Upper lobe of left lung (tissue), 6 donors: Measurements from ENCODE around the gene ANKDD1B. TPM values are rescaled to one million over a fixed set of nuclear protein-coding genes. Genes with fewer than 3 reads are reported as not detected.
A peak's percentile ranks its signal among the peaks of the same experiment; 100 is the strongest.
"Not testable (repeated sequence)": the region's sequence is repeated elsewhere in the genome, so short reads cannot be mapped to it uniquely, and the experiment has no call there.

Experiments used
- ATAC-seq, 2 donors: fragments of 200-7000 bp; cut with Tn5 transposase; one replicate each; pipeline ENCODE4 v1.9.1; 2022; ENCODE audit warnings: mild to moderate bottlenecking in 2 of 2, moderate library complexity in 2 of 2; ENCODE audit not compliant: low FRiP score in 2 of 2
- DNase-seq, 2 donors: peaks; one replicate each; pipeline ENCODE4 v3.0.0-alpha.2; 2019 to 2020
- H3K27ac ChIP-seq, 4 donors: fragments of 200-600 bp; sonication (generic); one replicate each; pipeline ENCODE4 v1.5.1; 2016 to 2019
- H3K27me3 ChIP-seq, 4 donors: fragments of 200-600 bp; sonication (generic); one replicate each; pipeline ENCODE4 v1.5.1; 2017 to 2019
- H3K36me3 ChIP-seq, 4 donors: fragments of 200-600 bp; sonication (generic); one replicate each; pipeline ENCODE4 v1.5.1; 2016 to 2019
- H3K4me1 ChIP-seq, 4 donors: fragments of 200-600 bp; sonication (generic); one replicate each; pipeline ENCODE4 v1.5.1; 2018 to 2019
- H3K4me3 ChIP-seq, 4 donors: fragments of 200-600 bp; sonication (generic); one replicate each; pipeline ENCODE4 v1.5.1; 2017 to 2019; ENCODE audit warnings: mild to moderate bottlenecking in 2 of 4, moderate library complexity in 1 of 4
- H3K9me3 ChIP-seq, 4 donors: fragments of 200-600 bp; sonication (generic); one replicate each; pipeline ENCODE4 v1.5.1; 2018 to 2019
- EP300 ChIP-seq, 4 donors: sonication (generic); formaldehyde crosslinking; IDR thresholded peaks; one replicate each; pipeline ENCODE4 v1.5.1; 2017; ENCODE audit warnings: antibody characterized with exemption in 4 of 4, control low read depth in 2 of 4
- POLR2A ChIP-seq, 4 donors: fragments of 450-650 bp; IDR thresholded peaks; one replicate each; pipeline ENCODE4 v1.5.1; 2016 to 2017; ENCODE audit warnings: antibody characterized with exemption in 4 of 4, mild to moderate bottlenecking in 2 of 4
- POLR2AphosphoS5 ChIP-seq, 2 donors: sonication (generic); formaldehyde crosslinking; IDR thresholded peaks; one replicate each; pipeline ENCODE4 v1.5.1; 2017; ENCODE audit warnings: antibody characterized with exemption in 2 of 2
- WGBS, 2 donors: methylation state at CpG; one replicate each; pipeline ENCODE4 v1.1.5; 2017 to 2018; 5-methylcytosine and 5-hydroxymethylcytosine counted together
- total RNA-seq, 6 donors: library from RNA; depleted of rRNA in 4 of 6; stranded (reverse); fragments of >200 nt in 4 of 6; gene quantifications; one replicate each; pipeline versions ENCODE4 v1.1.0 to v1.2.1, GENCODE V29; 2016 to 2021
- TF ChIP-seq, protein P1 (sequence below), 6 experiments: fragments of 450-650 bp in 4 of 6; fragments of 200-600 bp in 2 of 6; sonication (generic) in 2 of 6; IDR thresholded peaks; one replicate each; pipeline ENCODE4 v1.5.1; 2016 to 2019; ENCODE audit warnings: antibody characterized with exemption in 6 of 6
- donor health status: DM: no; HTN: no; CAD: no; lungs with moderate emphysema.
- donor health status: DM: no; HTN: yes; CAD: no; lungs with severe emphysema.

ANKDD1B gene
- total RNA-seq, 6 donors from 2014 or later: 0.67 to 7.3 (median 4.4) TPM

DNA sequence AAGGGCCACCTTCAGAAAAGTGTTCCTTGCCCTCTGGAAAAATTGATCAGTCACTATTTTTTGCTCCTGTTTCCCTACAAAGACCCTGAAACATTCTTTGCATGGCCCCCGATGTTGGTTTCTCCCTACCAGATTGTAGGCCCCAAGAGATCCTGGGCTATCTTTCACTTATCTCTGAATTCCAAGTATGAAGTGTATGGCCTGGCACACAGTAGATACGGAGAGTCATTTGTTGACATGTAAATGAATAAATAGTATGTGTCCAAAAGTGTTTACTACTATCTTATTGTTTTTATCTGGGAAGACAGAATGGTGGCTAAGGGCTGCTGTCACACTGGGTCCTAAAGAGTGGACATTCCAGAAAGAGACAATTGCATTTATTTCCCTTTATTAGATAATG, 7.4 kb upstream of the ANKDD1B start:
- 57 to 82% methylated on average over 2 of the region's 2 CpGs for WGBS, 2 donors
- DNase-seq: no peak

DNA sequence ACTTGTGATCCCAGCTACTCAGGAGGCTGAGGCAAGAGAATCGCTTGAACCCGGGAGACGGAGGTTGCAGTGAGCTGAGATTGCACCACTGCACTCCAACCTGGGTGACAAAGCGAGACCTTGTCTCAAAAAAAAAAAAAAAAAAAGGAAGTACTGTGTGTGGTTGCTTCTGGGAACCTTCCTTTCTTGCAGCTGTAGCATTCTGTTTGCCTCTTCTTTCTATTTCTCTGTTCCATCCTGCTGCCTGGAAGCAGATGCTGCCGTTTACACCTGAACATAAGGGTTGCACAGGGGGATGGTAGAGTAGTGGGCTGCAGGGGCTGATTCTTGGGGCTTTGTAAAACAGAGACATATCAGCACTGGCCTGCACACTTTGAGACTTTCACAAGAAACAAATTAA, 3.9 kb upstream of the ANKDD1B start:
- H3K27ac ChIP-seq, H3K9me3 ChIP-seq, H3K4me3 ChIP-seq, H3K27me3 ChIP-seq, DNase-seq, ATAC-seq, H3K36me3 ChIP-seq: not testable (repeated sequence)
- 60 to 61% methylated on average over 5 of the region's 5 CpGs for WGBS, 2 donors
- H3K4me1 ChIP-seq: peaks cover 8 to 16% (median 11%) of the 10 kb centered on the region in 4 donors

More for the DNA sequence above, 7.4 kb upstream of the ANKDD1B start:
- TF ChIP-seq, protein P1, sequence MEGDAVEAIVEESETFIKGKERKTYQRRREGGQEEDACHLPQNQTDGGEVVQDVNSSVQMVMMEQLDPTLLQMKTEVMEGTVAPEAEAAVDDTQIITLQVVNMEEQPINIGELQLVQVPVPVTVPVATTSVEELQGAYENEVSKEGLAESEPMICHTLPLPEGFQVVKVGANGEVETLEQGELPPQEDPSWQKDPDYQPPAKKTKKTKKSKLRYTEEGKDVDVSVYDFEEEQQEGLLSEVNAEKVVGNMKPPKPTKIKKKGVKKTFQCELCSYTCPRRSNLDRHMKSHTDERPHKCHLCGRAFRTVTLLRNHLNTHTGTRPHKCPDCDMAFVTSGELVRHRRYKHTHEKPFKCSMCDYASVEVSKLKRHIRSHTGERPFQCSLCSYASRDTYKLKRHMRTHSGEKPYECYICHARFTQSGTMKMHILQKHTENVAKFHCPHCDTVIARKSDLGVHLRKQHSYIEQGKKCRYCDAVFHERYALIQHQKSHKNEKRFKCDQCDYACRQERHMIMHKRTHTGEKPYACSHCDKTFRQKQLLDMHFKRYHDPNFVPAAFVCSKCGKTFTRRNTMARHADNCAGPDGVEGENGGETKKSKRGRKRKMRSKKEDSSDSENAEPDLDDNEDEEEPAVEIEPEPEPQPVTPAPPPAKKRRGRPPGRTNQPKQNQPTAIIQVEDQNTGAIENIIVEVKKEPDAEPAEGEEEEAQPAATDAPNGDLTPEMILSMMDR (IDR thresholded peaks at IDR 0.05): no peak
- no peak for TF ChIP-seq POLR2AphosphoS5 (IDR thresholded peaks at IDR 0.05)
- no peak for TF ChIP-seq EP300 (IDR thresholded peaks at IDR 0.05)
- no peak for TF ChIP-seq POLR2A (IDR thresholded peaks at IDR 0.05)
- Histone ChIP-seq H3K27ac (no peak overlapping the region), H3K27me3 (no peaks in the 10 kb centered on the region), H3K36me3 (peaks cover 0 to 18% (median 2%) of the 10 kb centered on the region in 4 donors), H3K4me3 (no peak overlapping the region), H3K9me3 (no peaks in the 10 kb centered on the region), H3K4me1 (no peaks in the 10 kb centered on the region)
- no peak for ATAC-seq

DNA sequence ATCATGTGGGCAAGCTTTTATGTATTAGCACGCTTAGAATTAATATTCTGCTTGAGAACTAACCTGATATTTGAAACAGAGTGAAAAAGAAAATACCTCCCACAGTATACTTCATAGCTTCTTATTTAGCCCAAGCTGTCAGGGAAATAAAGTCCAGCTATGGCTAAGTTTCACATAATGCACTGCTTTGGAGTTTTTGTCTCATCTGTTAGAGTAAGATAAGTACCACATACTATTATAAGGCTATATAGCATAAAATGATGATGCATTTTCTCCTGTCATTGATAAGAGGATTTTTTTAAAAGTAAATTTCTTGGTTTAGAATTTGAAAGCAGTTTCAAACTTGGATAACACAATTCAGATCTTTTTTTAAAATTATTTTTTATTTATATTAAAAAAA, 2.4 kb upstream of the ANKDD1B start:
- no peak for ATAC-seq
- TF ChIP-seq EP300 (IDR thresholded peaks at IDR 0.05) (no peak), POLR2A (IDR thresholded peaks at IDR 0.05) (no peak), POLR2AphosphoS5 (IDR thresholded peaks at IDR 0.05) (no peak)
- TF ChIP-seq, protein P1 (IDR thresholded peaks at IDR 0.05): no peak

DNA sequence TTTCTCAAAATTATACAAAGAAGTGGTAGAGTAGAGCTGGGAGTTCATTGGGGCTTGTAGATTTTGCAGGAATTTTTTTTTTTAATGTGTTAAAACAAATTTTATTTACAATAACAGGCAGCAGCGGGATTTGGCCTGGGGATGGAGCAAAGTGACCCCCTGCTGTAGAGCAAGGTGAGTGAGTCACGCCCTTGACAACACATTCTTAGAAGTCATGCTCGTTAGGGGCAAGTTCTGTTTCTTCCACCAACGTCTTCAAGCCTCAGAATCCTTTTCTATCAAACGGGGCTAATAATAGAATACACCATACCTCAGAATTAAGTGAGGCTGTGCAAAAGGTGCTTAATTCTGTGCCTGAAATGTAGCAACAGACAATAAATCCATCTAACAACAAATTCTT, 1.1 kb upstream of the ANKDD1B start:
- 81 to 87% methylated on average over 5 of the region's 5 CpGs for WGBS, 2 donors
- no peak for ATAC-seq

More for the DNA sequence above, 2.4 kb upstream of the ANKDD1B start:
- DNase-seq: no peak
- 97 to 100% methylated on average over 1 of the region's 1 CpG for WGBS, 2 donors
- H3K9me3 ChIP-seq: no peaks in the 10 kb centered on the region
- H3K36me3 ChIP-seq: no peaks in the 10 kb centered on the region
- H3K27me3 ChIP-seq: no peaks in the 10 kb centered on the region
- no peak overlapping the region for H3K4me3 ChIP-seq
- no peak overlapping the region for H3K27ac ChIP-seq
- H3K4me1 ChIP-seq: peaks cover 8 to 16% (median 11%) of the 10 kb centered on the region in 4 donors

DNA sequence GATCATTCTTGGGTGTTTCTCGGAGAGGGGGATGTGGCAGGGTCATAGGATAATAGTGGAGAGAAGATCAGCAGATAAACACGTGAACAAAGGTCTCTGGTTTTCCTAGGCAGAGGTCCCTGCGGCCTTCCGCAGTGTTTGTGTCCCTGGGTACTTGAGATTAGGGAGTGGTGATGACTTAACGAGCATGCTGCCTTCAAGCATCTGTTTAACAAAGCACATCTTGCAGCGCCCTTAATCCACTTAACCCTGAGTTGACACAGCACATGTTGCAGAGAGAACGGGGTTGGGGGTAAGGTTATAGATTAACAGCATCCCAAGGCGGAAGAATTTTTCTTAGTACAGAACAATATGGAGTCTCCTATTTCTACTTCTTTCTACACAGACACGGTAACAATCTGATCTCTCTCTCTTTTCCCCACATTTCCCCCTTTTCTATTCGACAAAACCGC, 368 bp upstream of the ANKDD1B start:
- not testable (repeated sequence) for H3K9me3 ChIP-seq, H3K27me3 ChIP-seq, ATAC-seq, H3K36me3 ChIP-seq
- 21 to 35% methylated on average over 11 of the region's 11 CpGs for WGBS, 2 donors
- H3K27ac ChIP-seq: peak overlapping the region in 3 of 4 donors; percentile 81 to 84 (median 81)
- H3K4me3 ChIP-seq: peak overlapping the region in 3 of 4 donors; percentile 42 to 62 (median 57)
- peak in 1 of 2 donors; percentile 71 for DNase-seq
- H3K4me1 ChIP-seq: peaks cover 8 to 16% (median 11%) of the 10 kb centered on the region in 4 donors
- TF ChIP-seq EP300 (IDR thresholded peaks at IDR 0.05) (peak in 1 of 4 donors; percentile 27), POLR2AphosphoS5 (IDR thresholded peaks at IDR 0.05) (peak; percentile 36 to 46)

More for the DNA sequence above, 1.1 kb upstream of the ANKDD1B start:
- TF ChIP-seq, protein P1 (IDR thresholded peaks at IDR 0.05): no peak
- no peak for TF ChIP-seq POLR2A (IDR thresholded peaks at IDR 0.05)
- TF ChIP-seq POLR2AphosphoS5 (IDR thresholded peaks at IDR 0.05): no peak
- TF ChIP-seq EP300 (IDR thresholded peaks at IDR 0.05): no peak
- Histone ChIP-seq H3K36me3 (no peaks in the 10 kb centered on the region), H3K9me3 (no peaks in the 10 kb centered on the region), H3K4me3 (no peak overlapping the region), H3K4me1 (peaks cover 8 to 16% (median 11%) of the 10 kb centered on the region in 4 donors), H3K27me3 (no peaks in the 10 kb centered on the region), H3K27ac (no peak overlapping the region)
- no peak for DNase-seq

DNA sequence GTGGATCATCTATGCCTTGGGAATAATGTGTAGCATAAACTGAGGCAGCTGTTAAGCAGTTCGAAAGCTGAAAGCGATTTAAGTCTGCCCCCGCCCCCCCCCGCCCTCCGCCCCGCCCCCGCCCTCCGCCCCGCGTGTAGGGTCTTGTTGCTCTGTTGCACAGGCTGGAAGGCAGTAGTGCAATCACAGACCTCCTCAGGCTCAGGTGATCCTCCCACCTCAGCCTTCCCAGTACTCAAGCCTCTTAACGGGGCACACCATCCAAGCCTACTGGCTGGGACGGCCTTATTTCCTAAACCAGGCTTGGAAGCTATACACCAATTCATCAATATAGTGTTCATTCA, 945 bp downstream of the ANKDD1B start:
- Histone ChIP-seq H3K4me1 (peaks cover 9 to 25% (median 14%) of the 10 kb centered on the region in 4 donors), H3K4me3 (peak overlapping the region in 3 of 4 donors; percentile 42 to 62 (median 57)), H3K27me3 (no peaks in the 10 kb centered on the region), H3K27ac (peak overlapping the region in 3 of 4 donors; percentile 81 to 84 (median 81)), H3K9me3 (no peaks in the 10 kb centered on the region), H3K36me3 (no peaks in the 10 kb centered on the region)
- DNase-seq: peak; percentile 21 to 39
- no peak for ATAC-seq
- TF ChIP-seq EP300 (IDR thresholded peaks at IDR 0.05) (no peak), POLR2AphosphoS5 (IDR thresholded peaks at IDR 0.05) (no peak), POLR2A (IDR thresholded peaks at IDR 0.05) (no peak)
- TF ChIP-seq, protein P1 (IDR thresholded peaks at IDR 0.05): no peak
- 34 to 35% methylated on average over 9 to 12 of the region's 12 CpGs for WGBS, 2 donors
